ENCODE results near the gene FCHO2.

GRCh38 chr5:72938206-72938605 lies 17.6 kb upstream of the FCHO2 start:
- TF ChIP-seq FOXP2 (optimal IDR thresholded peaks at IDR 0.05; ENCODE audit: control extremely low read depth, extremely low read length, insufficient read depth) (no peak), EZH2 (IDR thresholded peaks at IDR 0.05) (no peak), POLR2AphosphoS5 (IDR thresholded peaks at IDR 0.05; ENCODE audit: borderline replicate concordance, low read depth, low read length) (no peak)
